Stimulated activated CD4-positive, alpha-beta T cell treated with anti-CD3 and anti-CD28 coated beads, Interleukin-12 subunit alpha, Interleukin-12 subunit beta, amount 100 ng/mL, for 24 hours (primary cell): ENCODE measurements around the gene INTS2.
"Not testable (repeated sequence)": the region's sequence is repeated elsewhere in the genome, so short reads cannot be mapped to it uniquely, and the experiment has no call there.

ENCODE experiments used
- DNase-seq, 2 experiments: peaks; one replicate each; pipeline ENCODE4 v3.0.0-alpha.2; 2020; ENCODE audit warnings: low read depth in 2 of 2

Gene INTS2

GRCh38 chr17:61848247-61848646 lies 79.5 kb downstream of the INTS2 start:
- no peak for DNase-seq

- DNase-seq: no peak
Measured at GRCh38 chr17:61847659-61848058, 80.1 kb downstream of the INTS2 start.

GRCh38 chr17:61846761-61847375 lies 80.9 kb downstream of the INTS2 start:
- no peak for DNase-seq

- DNase-seq: no peak
Measured at GRCh38 chr17:61846088-61846487, 81.7 kb downstream of the INTS2 start.

- no peak for DNase-seq
Measured at GRCh38 chr17:61843435-61843834, 84.3 kb downstream of the INTS2 start.

- DNase-seq: no peak
Measured at GRCh38 chr17:61842899-61843298, 84.9 kb downstream of the INTS2 start.

- DNase-seq: no peak
Measured at GRCh38 chr17:61839300-61839786, 88.4 kb downstream of the INTS2 start.

GRCh38 chr17:61837175-61838051 lies 90.4 kb downstream of the INTS2 start:
- DNase-seq: peak; percentile 10 to 32

GRCh38 chr17:61836266-61837174 lies 91.3 kb downstream of the INTS2 start:
- no peak for DNase-seq

- DNase-seq: no peak
Measured at GRCh38 chr17:61835606-61836005, 92.2 kb downstream of the INTS2 start.

- no peak for DNase-seq
Measured at GRCh38 chr17:61834610-61835009, 93.2 kb downstream of the INTS2 start.

- no peak for DNase-seq
Measured at GRCh38 chr17:61833536-61834193, 94.1 kb downstream of the INTS2 start.

- no peak for DNase-seq
Measured at GRCh38 chr17:61832463-61832862, 95.3 kb downstream of the INTS2 start.

GRCh38 chr17:61831099-61831498 lies 96.7 kb downstream of the INTS2 start:
- DNase-seq: no peak

- no peak for DNase-seq
Measured at GRCh38 chr17:61828694-61829093, 99.1 kb downstream of the INTS2 start.

GRCh38 chr17:61827649-61828395 lies 100.0 kb downstream of the INTS2 start:
- DNase-seq: no peak

- DNase-seq: not testable (repeated sequence)
Measured at GRCh38 chr17:61826866-61827265, 100.9 kb downstream of the INTS2 start.

GRCh38 chr17:61826198-61826597 lies 101.6 kb downstream of the INTS2 start:
- DNase-seq: not testable (repeated sequence)

- DNase-seq: no peak
Measured at GRCh38 chr17:61825448-61826137, 102.2 kb downstream of the INTS2 start.
